Measurements from ENCODE around the gene CDCA5. TPM values are rescaled to one million over a fixed set of nuclear protein-coding genes. Genes with fewer than 3 reads are reported as not detected.

Gene CDCA5
- total and polyA plus RNA-seq, 2 of the 4 experiments (the other 2 are of a cell fraction), result 9.1 to 14.0 TPM

DNA sequence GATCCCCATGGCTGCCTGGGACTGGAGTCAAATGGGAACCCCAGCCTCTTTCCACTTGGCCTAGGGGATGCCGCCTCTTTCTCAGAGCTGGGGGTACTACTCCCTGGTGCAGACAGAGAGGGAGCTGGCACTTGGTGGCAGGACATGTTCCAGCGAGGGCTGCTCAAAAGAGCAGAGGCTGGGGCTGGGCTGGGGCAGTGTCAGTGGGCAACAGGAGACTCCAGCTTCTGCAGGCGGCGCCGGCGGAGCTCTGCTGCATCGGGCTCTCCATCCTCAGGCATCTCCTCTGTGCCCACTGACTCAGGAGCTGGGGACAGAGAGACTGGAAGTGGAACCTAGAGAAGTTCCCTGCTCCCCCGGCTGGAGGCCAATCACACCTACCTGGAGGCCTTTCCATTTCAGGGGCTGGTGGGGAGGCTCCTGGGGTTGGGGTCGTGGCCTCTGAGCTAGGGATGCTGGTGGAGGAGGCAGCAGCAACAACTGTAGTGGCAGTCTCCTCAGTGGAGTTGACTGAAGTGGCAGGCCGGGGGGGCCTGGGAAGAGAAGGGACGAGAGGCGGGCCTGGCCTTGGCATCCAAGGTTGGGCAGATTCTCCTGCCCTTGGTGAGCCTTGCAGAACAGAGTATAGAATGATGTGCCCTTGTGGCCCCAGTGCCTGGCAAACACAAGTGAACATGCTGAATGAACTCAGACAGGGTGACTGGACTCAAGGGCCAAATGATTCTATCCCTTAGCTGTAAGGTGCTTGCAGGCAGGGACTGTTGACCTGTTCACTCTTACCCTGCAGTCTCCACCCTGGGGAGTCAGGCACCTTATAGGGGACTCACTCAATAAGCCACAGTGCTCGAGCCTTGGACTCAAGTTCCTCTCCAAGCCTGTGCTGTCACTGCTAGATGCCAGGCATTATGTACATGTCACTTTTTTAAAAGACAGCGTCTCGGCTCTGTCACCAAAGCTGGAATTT is 44.6 kb upstream of the CDCA5 start:
- H3K36me3 ChIP-seq (ENCODE audit: control insufficient read depth, insufficient read depth, low read length), result peaks cover 80% of the 10 kb centered on the region
- TF ChIP-seq RAD21 (IDR thresholded peaks at IDR 0.05; ENCODE audit: low read length), result no peak
- TF ChIP-seq MAFK (IDR thresholded peaks at IDR 0.05; ENCODE audit: low read depth, low read length), result no peak
- TF ChIP-seq BHLHE40 (IDR thresholded peaks at IDR 0.05; ENCODE audit: low read depth, low read length), result no peak
- no peak for TF ChIP-seq POLR2A (IDR thresholded peaks at IDR 0.05; ENCODE audit: low read depth, low read length)
- no peak for TF ChIP-seq CEBPB (IDR thresholded peaks at IDR 0.05; ENCODE audit: low read depth, low read length)
- 90% methylated on average over 2 of the region's 15 CpGs; no CpG with 5 or more reads in 1 of the 2 experiments for WGBS, 2 experiments (ENCODE audit: extremely low coverage in 2 of 2, insufficient read length in 1 of 2)
- peaks cover 25 to 62% of the 10 kb centered on the region in 2 experiments for H3K79me1 ChIP-seq (ENCODE audit: low read depth in 1 of 2, low read length in 2 of 2)
- no peak overlapping the region for H3K9ac ChIP-seq (ENCODE audit: low read depth, low read length)
- no peak overlapping the region for H3K14ac ChIP-seq (replicated peaks; ENCODE audit: low read depth, low read length)
- no peak overlapping the region for H3K4me3 ChIP-seq (ENCODE audit: insufficient read depth, low read depth, low read length)
- no peak overlapping the region for H3K56ac ChIP-seq (ENCODE audit: extremely low read depth, insufficient read depth, low read length)
- H4K91ac ChIP-seq (ENCODE audit: insufficient read depth, low read depth, low read length), result no peak overlapping the region
- no peak overlapping the region for H2AFZ ChIP-seq (replicated peaks; ENCODE audit: low read length, poor library complexity)
- H3K9me3 ChIP-seq (ENCODE audit: control insufficient read depth, insufficient read depth, low read length), result no peaks in the 10 kb centered on the region
- H2BK5ac ChIP-seq (ENCODE audit: low read depth, low read length, poor library complexity, severe bottlenecking), result no peak overlapping the region
- no peak overlapping the region for H4K5ac ChIP-seq (ENCODE audit: low read depth, low read length)
- H2BK120ac ChIP-seq (ENCODE audit: low read depth, low read length), result no peak overlapping the region
- no peak overlapping the region for H2AK5ac ChIP-seq (ENCODE audit: low read depth, low read length)
- no TSS peak for BruUV-seq (replicated peaks)
- in situ Hi-C loops (cut with MboI; ENCODE audit: low sequenced_read_pairs), result no loop called here
- ChIA-PET CTCF (no interaction called here), POLR2A (ENCODE audit: unreplicated experiment) (no interaction called here)
- no peak overlapping the region for H2AK9ac ChIP-seq (replicated peaks; ENCODE audit: low read depth, low read length, poor library complexity)
- intact Hi-C loops (cut with micrococcal nuclease), result no loop called here
- no peak overlapping the region for H2BK15ac ChIP-seq (ENCODE audit: low read depth, low read length)
- ATAC-seq (ENCODE audit: low read depth), result no peak
- no peak overlapping the region for H2BK20ac ChIP-seq (ENCODE audit: low read depth, low read length)
- DNase-seq, result no peak
- H3K23ac ChIP-seq (ENCODE audit: low read depth, low read length), result no peak overlapping the region
- no peak overlapping the region for H3K4ac ChIP-seq (ENCODE audit: low read depth, low read length)
- dilution Hi-C loops (cut with HindIII; ENCODE audit: low sequenced_read_pairs, unreplicated experiment), result no loop called here
- no peak overlapping the region for H4K8ac ChIP-seq (ENCODE audit: low read depth in 2 of 2, low read length in 2 of 2)
- no peaks in the 10 kb centered on the region for H3K27me3 ChIP-seq (ENCODE audit: control insufficient read depth, insufficient read depth, low read length)
- H3K9me1 ChIP-seq (ENCODE audit: insufficient read depth, low read length), result peaks cover 11% of the 10 kb centered on the region
- H3K27ac ChIP-seq (ENCODE audit: insufficient read depth, low read length), result no peak overlapping the region
- no peak overlapping the region for H3K18ac ChIP-seq (ENCODE audit: low read depth, low read length)
- peaks cover 26% of the 10 kb centered on the region for H4K20me1 ChIP-seq (ENCODE audit: insufficient read depth, low read length)
- H3K4me2 ChIP-seq (ENCODE audit: low read depth, low read length), result no peak overlapping the region
- H3K4me1 ChIP-seq (ENCODE audit: control insufficient read depth, insufficient read depth, low read length), result peaks cover 6% of the 10 kb centered on the region; the same call in 1 of the 2 replicates
